Pancreas (tissue), 10 donors: ENCODE data around the gene MVK. TPM values are rescaled to one million over a fixed set of nuclear protein-coding genes. Genes with fewer than 3 reads are reported as not detected.

ENCODE experiments used
- ATAC-seq, 4 donors: fragments of 200-7000 bp; cut with Tn5 transposase; one replicate each; pipeline versions ENCODE4 v1.8.0 to v1.9.1; 2020; ENCODE audit warnings: mild to moderate bottlenecking in 4 of 4, moderate library complexity in 4 of 4
- DNase-seq, 6 donors: peaks; one replicate each; pipeline ENCODE4 v3.0.0-alpha.2; 2020
- FAIRE-seq: peaks from 2 replicates; lab custom pipeline; 2012; peaks lifted over from hg19 to GRCh38; lab: Jason Lieb, UNC
- H3K27ac ChIP-seq, 4 donors: fragments of 200-600 bp; sonication (generic); 1 replicate in 3 of 4; 2 replicates in 1 of 4; pipeline versions ENCODE4 v1.5.0 to v1.8.0; 2020
- H3K27me3 ChIP-seq, 4 donors: fragments of 200-600 bp; one replicate each; pipeline ENCODE4 v1.8.0; 2021
- H3K36me3 ChIP-seq, 3 donors: fragments of 200-600 bp; sonication (generic) in 1 of 3; one replicate each; pipeline versions ENCODE4 v1.5.0 to v1.8.0; 2020 to 2021
- H3K4me1 ChIP-seq, 3 donors: fragments of 200-600 bp; one replicate each; pipeline ENCODE4 v1.8.0; 2021
- H3K4me3 ChIP-seq, 4 donors: fragments of 200-600 bp; sonication (generic) in 2 of 4; one replicate each; pipeline versions ENCODE4 v1.5.0 to v1.8.0; 2020 to 2021
- H3K9me3 ChIP-seq, 4 donors: fragments of 200-600 bp; one replicate each; pipeline ENCODE4 v1.8.0; 2021
- WGBS, 2 donors: extraction: QIAGEN DNeasy Blood & Tissue Kit; methylation state at CpG; one replicate each; pipeline ENCODE4 v1.1.7; 2013; 5-methylcytosine and 5-hydroxymethylcytosine counted together
- intact Hi-C, 3 donors: fragments of 100-400 bp; cut with DNase I; formaldehyde crosslinking; loops; one replicate each; pipeline versions ENCODE4 v1.11.1 to v1.14.2; 2022
- polyA plus RNA-seq, 2 donors: library from polyadenylated mRNA; stranded (reverse); fragments of 200-250 nt; gene quantifications; one replicate each; pipeline ENCODE4 v1.2.3, GENCODE V29; 2013
- total RNA-seq, 6 donors: library from RNA; stranded (reverse); fragmentation: NEBNext Ultra II Directional in 4 of 6; extraction: Animal tissue kit (Norgen Biotek cat#: 25700) in 4 of 6; gene quantifications; one replicate each; pipeline versions ENCODE4 v1.2.1 to v1.2.4, GENCODE V29; 2021 to 2023
- TF ChIP-seq, protein P1 (sequence below), 4 donors: fragments of 200-600 bp; sonication (generic) in 3 of 4; IDR thresholded peaks; one replicate each; pipeline versions ENCODE4 v1.5.0 to v1.8.0; 2021; ENCODE audit warnings: antibody characterized with exemption in 4 of 4
- donor health status: healthy with polysubstance abuse.
- donor health status: DM: no; HTN: no; CAD: no; lungs with moderate emphysema.
- donor health status: DM: no; HTN: no; CAD: no.
- donor health status: control.
- donor health status: control.
- donor health status: Bipolar disorder and iron deficiency.
- donor health status: DM: yes; HTN: yes; CAD: no.
- donor health status: DM: no; HTN: no; CAD: no.
- donor health status: DM: no; HTN: no; CAD: no.
- donor health status: DM: yes; HTN: yes; CAD: no.

Gene MVK
- total and polyA plus RNA-seq, 8 donors, result 5.8 to 15.9 (median 7.4) TPM

DNA sequence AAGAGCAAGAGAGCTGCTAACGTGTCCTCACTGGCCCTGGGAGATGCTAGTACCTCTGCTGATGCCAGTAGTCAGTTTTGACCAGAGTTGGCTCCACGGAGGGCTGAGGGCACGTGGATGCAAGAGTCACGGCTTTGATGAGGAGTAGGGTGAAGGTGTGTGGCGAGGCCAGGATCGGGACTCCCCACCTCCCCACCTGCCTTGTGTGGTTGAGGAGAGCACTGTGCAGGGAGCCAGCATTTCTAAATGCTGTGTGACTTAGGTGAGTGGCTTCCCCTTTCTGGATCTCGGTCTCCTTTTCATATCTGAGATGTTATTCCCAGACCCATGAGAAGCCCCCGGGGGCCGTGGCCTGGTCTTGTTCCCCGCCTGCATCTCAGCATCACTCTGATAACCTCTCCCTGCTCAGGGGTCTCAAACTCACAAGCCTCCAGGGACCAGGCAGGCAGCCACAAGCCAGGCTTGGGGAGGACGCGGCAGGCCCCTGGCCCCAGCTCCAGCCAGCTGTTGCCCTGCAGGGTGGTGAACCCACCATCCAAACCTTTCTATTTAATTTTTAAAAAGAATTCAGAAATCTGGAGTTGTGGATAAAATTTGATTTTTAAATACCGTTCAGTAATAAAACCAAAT lies 32.1 kb downstream of the MVK start:
- FAIRE-seq, result no peak
- H3K4me1 ChIP-seq, result no peaks in the 10 kb centered on the region
- no peak overlapping the region for H3K27ac ChIP-seq
- H3K9me3 ChIP-seq, result no peaks in the 10 kb centered on the region
- no peaks in the 10 kb centered on the region for H3K27me3 ChIP-seq
- ATAC-seq, result no peak
- WGBS, 2 donors, result 76 to 86% methylated on average over 13 of the region's 13 CpGs
- intact Hi-C loops, result loop anchor here in 1 of 3 donors (10.0 kb wide), 1 partner anchor 109 kb away; the partner anchor contains the start of gene FAM222A
- H3K36me3 ChIP-seq, result no peaks in the 10 kb centered on the region
- H3K4me3 ChIP-seq, result no peak overlapping the region
- TF ChIP-seq, protein P1, sequence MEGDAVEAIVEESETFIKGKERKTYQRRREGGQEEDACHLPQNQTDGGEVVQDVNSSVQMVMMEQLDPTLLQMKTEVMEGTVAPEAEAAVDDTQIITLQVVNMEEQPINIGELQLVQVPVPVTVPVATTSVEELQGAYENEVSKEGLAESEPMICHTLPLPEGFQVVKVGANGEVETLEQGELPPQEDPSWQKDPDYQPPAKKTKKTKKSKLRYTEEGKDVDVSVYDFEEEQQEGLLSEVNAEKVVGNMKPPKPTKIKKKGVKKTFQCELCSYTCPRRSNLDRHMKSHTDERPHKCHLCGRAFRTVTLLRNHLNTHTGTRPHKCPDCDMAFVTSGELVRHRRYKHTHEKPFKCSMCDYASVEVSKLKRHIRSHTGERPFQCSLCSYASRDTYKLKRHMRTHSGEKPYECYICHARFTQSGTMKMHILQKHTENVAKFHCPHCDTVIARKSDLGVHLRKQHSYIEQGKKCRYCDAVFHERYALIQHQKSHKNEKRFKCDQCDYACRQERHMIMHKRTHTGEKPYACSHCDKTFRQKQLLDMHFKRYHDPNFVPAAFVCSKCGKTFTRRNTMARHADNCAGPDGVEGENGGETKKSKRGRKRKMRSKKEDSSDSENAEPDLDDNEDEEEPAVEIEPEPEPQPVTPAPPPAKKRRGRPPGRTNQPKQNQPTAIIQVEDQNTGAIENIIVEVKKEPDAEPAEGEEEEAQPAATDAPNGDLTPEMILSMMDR (IDR thresholded peaks at IDR 0.05), result no peak
- no peak for DNase-seq

DNA sequence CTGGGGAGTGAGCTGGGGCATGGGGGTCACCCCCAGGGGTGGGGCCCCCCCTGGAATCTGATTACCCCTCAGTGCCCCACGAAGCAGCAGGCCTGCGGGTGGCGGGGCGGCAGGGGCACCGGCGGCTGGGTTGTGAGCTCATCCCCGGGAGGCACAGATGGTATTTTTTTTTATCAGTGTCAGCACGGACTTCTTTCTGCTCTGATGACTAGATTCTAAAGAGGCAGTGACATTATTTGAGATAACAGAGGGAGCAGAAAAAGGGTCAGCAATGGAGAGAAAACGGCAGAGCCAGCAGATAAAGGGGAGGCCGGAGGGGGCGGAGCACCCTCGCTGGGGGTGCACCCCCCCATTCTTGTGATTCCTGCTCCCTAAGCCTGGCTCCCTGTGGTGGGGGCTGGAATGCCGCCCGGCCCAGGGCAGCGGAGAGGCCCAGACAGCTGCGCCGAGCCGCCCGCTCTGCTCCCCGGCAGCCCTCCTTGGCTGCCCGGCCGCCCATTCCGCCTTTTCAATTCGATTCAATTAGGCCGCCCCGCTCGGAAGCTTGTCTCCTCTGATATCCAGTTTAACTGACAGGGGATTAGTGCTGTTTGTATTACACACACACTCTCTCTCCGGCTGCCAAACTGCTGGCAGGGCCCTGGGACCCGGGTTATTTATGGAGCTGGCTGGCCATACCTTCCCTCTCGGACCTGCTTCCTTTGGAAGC lies 32.9 kb downstream of the MVK start:
- intact Hi-C loops, result loop anchor here in 1 of 3 donors (10.0 kb wide), 1 partner anchor 108 kb away; the partner anchor contains the start of gene FAM222A
- Histone ChIP-seq H3K27me3 (no peaks in the 10 kb centered on the region), H3K9me3 (no peaks in the 10 kb centered on the region), H3K4me1 (no peaks in the 10 kb centered on the region), H3K36me3 (no peaks in the 10 kb centered on the region), H3K27ac (no peak overlapping the region), H3K4me3 (no peak overlapping the region)
- WGBS, 2 donors, result 41 to 45% methylated on average over 27 to 30 of the region's 30 CpGs
- TF ChIP-seq, protein P1 (IDR thresholded peaks at IDR 0.05), result no peak
- DNase-seq (no peak), ATAC-seq (peak in 3 of 4 donors; percentile 21 to 72 (median 70)), FAIRE-seq (no peak)

DNA sequence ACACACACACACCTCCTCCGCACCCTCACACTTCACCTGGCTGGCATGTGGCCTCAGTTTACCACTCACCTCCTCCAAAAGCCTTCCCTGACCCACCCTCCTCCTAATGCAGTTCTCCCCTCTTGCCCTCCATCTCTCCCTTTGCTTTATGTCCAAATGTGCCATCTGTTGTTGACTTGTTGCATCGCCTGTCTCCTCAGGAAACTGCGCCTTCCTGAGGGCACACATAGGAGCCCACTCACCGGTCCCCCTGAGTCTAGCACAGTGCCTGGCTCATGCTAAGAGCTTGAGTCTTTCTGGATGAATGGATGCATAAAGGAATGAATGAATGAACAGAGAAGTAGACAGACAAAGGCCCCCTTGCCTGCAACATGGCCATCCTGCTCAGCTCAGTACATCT lies 34.0 kb downstream of the MVK start:
- Histone ChIP-seq H3K27me3 (no peaks in the 10 kb centered on the region), H3K27ac (no peak overlapping the region), H3K9me3 (no peaks in the 10 kb centered on the region), H3K4me1 (no peaks in the 10 kb centered on the region), H3K36me3 (no peaks in the 10 kb centered on the region), H3K4me3 (no peak overlapping the region)
- no peak for ATAC-seq
- DNase-seq, result no peak
- intact Hi-C loops, result loop anchor here in 1 of 3 donors (10.0 kb wide), 1 partner anchor 107 kb away; the partner anchor contains the start of gene FAM222A
- TF ChIP-seq, protein P1 (IDR thresholded peaks at IDR 0.05), result no peak
- WGBS, 2 donors, result 90 to 92% methylated on average over 4 of the region's 4 CpGs
- FAIRE-seq, result no peak

DNA sequence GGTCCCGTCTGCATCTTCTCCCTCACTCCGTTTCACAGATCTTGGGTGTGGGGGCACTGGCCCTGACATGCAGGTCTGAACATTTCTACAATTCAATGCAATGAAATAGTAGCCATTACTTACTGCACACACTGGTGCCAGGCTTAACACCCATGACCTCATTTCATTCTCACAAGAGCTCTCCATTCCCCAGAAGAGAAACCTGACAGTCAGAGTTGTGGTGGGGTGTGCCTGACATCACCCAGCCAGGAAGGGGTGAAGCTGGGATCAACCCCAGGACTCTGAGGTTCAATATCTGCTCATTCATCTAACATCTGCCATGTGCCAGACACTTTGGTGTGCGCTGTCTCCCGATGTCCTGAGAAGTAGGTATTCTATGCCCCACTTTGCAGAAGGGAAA lies 34.7 kb downstream of the MVK start:
- Histone ChIP-seq H3K27ac (no peak overlapping the region), H3K4me3 (no peak overlapping the region), H3K36me3 (no peaks in the 10 kb centered on the region), H3K9me3 (no peaks in the 10 kb centered on the region), H3K27me3 (no peaks in the 10 kb centered on the region), H3K4me1 (no peaks in the 10 kb centered on the region)
- FAIRE-seq, result no peak
- WGBS, 2 donors, result 81 to 85% methylated on average over 4 of the region's 4 CpGs
- DNase-seq, result no peak
- intact Hi-C loops, result loop anchor here in 1 of 3 donors (10.0 kb wide), 1 partner anchor 107 kb away; the partner anchor contains the start of gene FAM222A
- no peak for ATAC-seq
- TF ChIP-seq, protein P1 (IDR thresholded peaks at IDR 0.05), result no peak
